Brain microvascular endothelial cell (primary cell): ENCODE data around the gene TTYH3.

Experiments
- DNase-seq: peaks from one replicate; pipeline ENCODE4 v3.0.0-alpha.2; 2020
- H3K27ac ChIP-seq: fragments of 250-450 bp; sonication (Bioruptor Pico); 2 replicates; pipeline ENCODE4 v1.5.1; 2020; ENCODE audit warnings: mild to moderate bottlenecking, moderate library complexity
- H3K27me3 ChIP-seq: fragments of 250-450 bp; sonication (Bioruptor Pico); replicated peaks from 2 replicates; pipeline ENCODE4 v1.5.1; 2020; ENCODE audit warnings: mild to moderate bottlenecking
- H3K36me3 ChIP-seq: fragments of 250-450 bp; sonication (Bioruptor Pico); replicated peaks from 2 replicates; pipeline ENCODE4 v1.5.1; 2020; ENCODE audit warnings: mild to moderate bottlenecking
- H3K4me3 ChIP-seq: 2 replicates; pipeline ENCODE4 v1.5.1; 2011; ENCODE audit warnings: low read depth, mild to moderate bottlenecking, control low read depth, low read length, moderate library complexity
- CTCF ChIP-seq: IDR thresholded peaks from 2 replicates; pipeline ENCODE4 v1.5.1; 2011; ENCODE audit warnings: low read depth, mild to moderate bottlenecking, moderate library complexity, low read length, control low read depth, inconsistent platforms; ENCODE audit errors: missing control alignments
- in situ Hi-C: cut with HindIII; loops from 2 replicates; pipeline ENCODE4 v1.10.0; 2017; ENCODE audit warnings: low sequenced_read_pairs, low pct_ligation_motif_present

Gene TTYH3

DNA sequence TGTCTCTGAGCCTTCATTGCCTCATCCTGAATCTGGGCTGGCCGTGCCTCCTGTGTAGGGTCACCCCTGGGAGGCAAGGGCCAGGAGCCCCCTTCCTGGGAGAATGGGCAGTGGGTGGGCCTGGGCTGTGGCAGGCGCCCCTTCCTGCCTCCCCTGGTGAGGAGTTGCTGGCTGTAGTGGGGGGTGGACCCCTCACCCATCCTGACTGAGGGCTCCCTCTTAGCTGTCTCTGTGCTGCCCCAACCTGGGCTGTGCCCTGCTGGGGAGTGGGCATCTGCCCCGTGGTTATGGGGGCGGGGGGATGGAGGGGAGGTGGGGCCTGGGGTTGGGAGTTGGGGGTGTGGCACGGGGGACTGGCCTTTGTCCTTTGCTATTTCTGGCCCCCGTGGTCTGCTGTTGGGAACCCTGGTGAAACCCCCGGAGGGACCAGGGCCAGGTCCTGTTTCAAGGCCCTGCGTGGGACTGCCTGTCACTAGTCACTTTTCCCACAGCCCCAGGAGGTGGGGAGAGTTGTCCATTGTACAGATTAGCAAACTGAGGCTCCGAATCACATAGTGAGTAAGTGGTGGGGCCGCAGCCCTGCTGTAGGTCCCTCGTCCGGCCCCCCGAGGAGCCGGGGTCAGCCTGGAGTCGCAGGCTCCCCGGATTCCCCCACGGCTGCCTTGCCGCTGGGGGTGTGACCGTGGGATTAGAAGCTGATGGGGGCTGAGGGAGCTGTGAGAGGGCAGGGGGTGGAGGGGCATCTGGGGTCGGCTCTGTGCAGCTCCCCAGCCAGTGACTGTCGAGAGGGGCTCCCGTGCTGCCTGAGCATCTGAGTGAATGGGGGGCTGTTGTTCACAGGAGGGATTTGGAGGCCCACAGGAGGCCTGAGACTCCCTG lies 2.7 kb downstream of the TTYH3 start:
- in situ Hi-C loops, result no loop called here
- peak overlapping the region; percentile 72 for H3K27ac ChIP-seq
- no peaks in the 10 kb centered on the region for H3K36me3 ChIP-seq
- H3K27me3 ChIP-seq, result no peaks in the 10 kb centered on the region
- peak overlapping the region; percentile 89 for H3K4me3 ChIP-seq
- no peak for DNase-seq
- no peak for TF ChIP-seq CTCF

DNA sequence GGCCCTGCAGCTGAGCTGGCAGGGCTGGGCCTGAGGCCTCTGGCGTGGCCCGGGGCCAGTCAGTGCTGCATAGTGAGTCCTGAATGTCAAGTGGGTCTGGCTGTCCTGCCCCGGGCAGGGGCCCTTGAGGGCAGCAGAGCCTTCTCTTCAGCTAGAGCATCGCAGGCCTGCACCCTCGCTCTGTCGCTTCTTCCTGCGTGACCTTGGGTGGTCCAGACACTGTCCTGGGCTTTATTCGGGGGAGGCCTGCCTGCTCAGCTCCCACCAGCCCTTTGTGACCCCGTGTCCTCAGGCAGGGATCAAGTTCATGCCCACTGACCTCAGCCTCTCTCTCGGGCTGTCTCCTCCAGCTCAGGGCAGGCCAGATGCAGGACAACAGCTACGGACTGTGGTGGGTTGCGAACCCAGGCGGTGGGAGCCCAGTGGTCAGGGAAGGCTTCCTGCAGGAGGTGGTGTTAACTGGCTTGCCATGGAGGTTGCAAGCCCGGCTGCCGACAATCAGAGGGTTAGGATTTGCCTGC lies 3.4 kb downstream of the TTYH3 start:
- no peak overlapping the region for H3K4me3 ChIP-seq
- no peak overlapping the region for H3K27ac ChIP-seq
- no peaks in the 10 kb centered on the region for H3K27me3 ChIP-seq
- H3K36me3 ChIP-seq, result no peaks in the 10 kb centered on the region
- no peak for DNase-seq
- TF ChIP-seq CTCF, result no peak
- in situ Hi-C loops, result no loop called here

DNA sequence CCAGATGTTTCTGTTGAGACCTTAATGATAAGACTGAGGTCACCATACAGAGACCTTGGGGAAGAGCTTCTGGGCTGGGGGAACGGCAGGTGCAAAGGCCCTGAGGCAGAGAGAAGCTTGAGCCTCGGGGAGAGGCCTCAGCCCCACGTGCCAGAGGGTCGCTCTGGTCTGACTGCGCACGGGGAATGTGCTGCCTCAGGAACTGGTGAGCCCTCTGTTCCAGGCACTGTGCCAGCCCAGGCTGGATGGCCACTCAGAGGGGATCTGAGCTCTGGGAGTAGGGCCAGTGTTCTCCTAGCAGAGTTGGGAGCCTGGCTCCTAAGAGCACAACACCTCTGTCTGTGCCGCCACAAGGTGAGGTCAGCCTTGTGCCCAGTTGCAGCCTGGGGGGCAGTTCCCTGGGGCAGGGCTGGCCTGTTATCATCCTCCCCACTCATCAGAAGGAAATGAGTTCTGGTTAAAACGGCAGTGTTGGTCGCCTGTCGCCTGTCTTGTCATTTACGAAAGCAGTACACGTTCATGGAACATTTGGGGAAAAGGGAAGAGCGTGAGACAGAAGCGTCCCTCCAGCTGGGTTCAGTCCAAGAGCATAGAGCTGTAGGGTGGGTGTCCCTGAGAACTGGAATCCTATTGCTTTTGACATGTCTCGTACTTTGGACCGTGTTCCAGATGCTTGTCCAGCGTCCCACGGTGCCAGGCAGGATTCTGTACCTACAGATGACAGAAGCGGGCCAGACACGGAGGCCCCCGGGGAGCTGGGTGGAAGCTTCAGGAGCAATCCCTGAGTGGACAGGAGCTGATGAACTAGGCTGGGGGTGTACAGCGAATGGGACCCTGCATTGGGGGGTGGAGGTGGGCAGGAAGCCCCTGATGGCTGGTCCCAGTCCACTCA lies 4.3 kb downstream of the TTYH3 start:
- in situ Hi-C loops, result no loop called here
- TF ChIP-seq CTCF, result no peak
- H3K27ac ChIP-seq, result no peak overlapping the region
- H3K36me3 ChIP-seq, result no peaks in the 10 kb centered on the region
- no peaks in the 10 kb centered on the region for H3K27me3 ChIP-seq
- no peak for DNase-seq
- H3K4me3 ChIP-seq, result no peak overlapping the region

GRCh38 chr7:2637066-2637471 lies 5.3 kb downstream of the TTYH3 start:
- in situ Hi-C loops, result no loop called here
- Histone ChIP-seq H3K27ac (no peak overlapping the region), H3K36me3 (no peaks in the 10 kb centered on the region), H3K27me3 (no peaks in the 10 kb centered on the region), H3K4me3 (no peak overlapping the region)
- DNase-seq, result no peak
- TF ChIP-seq CTCF, result no peak

DNA sequence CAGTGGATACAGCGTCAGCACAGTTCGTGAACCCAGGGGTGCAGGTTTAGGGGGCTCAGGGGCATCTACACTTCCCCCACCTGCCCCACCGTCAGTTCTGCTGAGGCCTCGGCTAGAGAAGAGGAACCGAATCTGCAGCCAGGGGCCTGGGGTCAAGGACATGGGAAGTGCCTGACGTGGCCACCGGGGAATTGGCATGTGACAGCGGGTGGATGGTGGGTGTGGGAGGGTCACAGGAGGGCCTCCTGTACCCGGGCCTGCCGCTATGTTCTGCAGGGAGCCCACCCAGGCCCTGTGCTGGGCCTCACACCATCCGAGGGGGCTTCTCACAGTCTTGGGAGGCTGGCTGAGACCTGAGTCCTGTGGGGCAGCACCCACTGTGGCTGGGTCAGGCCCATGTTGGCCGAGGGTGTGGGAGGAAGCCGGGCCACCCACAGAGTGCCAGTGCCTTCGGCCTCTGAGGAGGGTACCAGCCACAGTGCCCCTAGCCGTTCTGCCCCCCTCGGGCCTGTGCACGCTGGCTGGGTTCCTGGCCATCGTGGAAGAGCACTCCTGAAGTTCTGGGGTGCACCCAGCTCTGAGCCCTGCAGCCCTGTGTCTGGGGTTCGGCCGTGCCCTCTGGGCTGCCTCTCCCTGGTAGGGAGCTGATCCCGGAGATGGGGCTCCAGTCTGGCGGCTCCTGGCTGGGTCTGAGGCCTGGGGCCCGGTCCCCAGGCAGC lies 5.9 kb downstream of the TTYH3 start:
- Histone ChIP-seq H3K27me3 (no peaks in the 10 kb centered on the region), H3K27ac (no peak overlapping the region), H3K4me3 (no peak overlapping the region), H3K36me3 (no peaks in the 10 kb centered on the region)
- TF ChIP-seq CTCF, result no peak
- no peak for DNase-seq
- in situ Hi-C loops, result no loop called here
